HG03432 (cell line): ENCODE measurements around the gene CTSG.
A peak's percentile ranks its signal among the peaks of the same experiment; 100 is the strongest.
"Not testable (repeated sequence)": the region's sequence is repeated elsewhere in the genome, so short reads cannot be mapped to it uniquely, and the experiment has no call there.

Experiments
- ATAC-seq: cut with Tn5 transposase; IDR thresholded peaks from one replicate; pipeline ENCODE4 v1.9.1; 2021; ENCODE audit warnings: mild to moderate bottlenecking, moderate library complexity; ENCODE audit not compliant: unreplicated experiment

Gene CTSG

GRCh38 chr14:24549064-24549463 is 27.0 kb downstream of the CTSG start:
- not testable (repeated sequence) for ATAC-seq

DNA sequence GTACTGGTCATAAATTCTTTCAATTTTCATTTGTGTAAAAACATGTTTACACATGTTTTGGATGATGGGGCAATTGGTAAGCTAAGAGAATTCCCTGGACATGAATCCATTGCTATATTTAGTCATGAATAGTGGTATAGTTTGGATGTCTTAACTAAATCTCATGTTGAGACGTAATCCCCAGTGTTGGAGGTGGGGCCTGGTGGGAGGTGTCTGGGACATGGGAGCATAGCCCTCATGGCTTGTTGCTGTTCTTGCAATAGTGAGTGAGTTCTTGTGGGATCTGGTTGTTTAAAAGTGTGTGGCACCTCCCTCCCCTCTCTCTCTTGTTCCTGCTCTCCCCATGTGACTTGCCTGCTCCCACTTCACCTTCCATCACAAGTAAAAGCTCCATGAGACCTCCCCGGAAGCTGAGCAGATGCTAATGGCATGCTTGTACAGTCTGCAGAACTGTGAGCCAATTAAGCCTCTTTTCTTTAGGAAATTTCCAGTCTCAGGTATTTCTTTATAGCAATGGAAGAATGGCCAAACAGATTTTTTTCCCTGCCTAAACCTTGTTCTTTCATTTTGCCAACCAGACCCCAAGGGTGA is 33.6 kb downstream of the CTSG start:
- ATAC-seq = no peak

GRCh38 chr14:24535737-24536136 is 40.3 kb downstream of the CTSG start:
- peak; percentile 52 for ATAC-seq

DNA sequence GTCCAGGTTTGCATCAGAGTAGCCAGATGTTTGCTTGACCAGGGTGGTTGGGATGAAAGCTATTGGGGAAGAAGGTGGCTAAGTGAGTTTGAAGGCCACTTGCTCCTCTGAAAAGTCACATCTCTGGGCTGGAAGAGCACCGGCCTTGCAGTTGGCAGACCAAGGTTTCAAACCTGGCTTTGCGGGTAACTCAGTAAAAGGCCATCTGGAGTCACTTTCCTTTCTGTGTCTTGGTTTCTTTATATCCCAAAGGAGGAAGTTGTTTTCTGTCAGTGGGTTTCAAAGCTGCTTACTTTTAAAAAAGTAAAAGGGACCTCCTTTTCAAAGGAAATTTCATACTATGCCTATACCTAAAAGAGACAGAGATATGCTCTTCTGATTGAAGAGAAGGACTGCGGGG is 41.8 kb downstream of the CTSG start:
- ATAC-seq = no peak

DNA sequence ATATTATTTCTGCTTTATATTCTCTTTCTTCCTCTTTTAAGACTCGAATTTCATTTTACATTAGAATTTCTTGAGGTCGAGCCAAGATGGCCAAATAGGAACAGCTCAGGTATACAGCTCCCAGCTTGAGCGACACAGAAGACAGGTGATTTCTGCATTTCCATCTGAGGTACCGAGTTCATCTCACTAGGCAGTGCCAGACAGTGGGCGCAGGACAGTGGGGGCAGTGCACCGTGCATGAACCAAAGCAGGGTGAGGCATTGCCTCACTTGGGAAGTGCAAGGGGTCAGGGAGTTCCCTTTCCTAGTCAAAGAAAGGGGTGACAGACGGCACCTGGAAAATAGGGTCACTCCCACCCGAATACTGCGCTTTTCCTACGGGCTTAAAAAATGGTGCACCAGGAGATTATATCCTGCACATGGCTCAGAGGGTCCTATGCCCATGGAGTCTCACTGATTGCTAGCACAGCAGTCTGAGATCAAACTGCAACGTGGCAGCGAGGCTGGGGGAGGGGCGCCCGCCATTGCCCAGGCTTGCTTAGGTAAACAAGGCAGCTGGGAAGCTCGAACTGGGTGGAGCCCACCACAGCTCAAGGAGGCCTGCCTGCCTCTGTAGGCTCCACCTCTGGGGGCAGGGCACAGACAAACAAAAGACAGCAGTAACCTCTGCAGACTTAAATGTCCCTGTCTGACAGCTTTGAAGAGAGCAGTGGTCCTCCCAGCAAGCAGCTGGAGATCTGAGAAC is 50.0 kb downstream of the CTSG start:
- not testable (repeated sequence) for ATAC-seq
